ENCODE results near the gene ZBTB43. TPM values are rescaled to one million over a fixed set of nuclear protein-coding genes. Genes with fewer than 3 reads are reported as not detected.
"Not testable (repeated sequence)": the region's sequence is repeated elsewhere in the genome, so short reads cannot be mapped to it uniquely, and the experiment has no call there.

Gene ZBTB43
- total RNA-seq, 2 experiments from 2014 or later = 4.1 to 6.4 TPM

- no peak overlapping the region for H3K27ac ChIP-seq (ENCODE audit: low read depth, low read length, poor library complexity, severe bottlenecking)
- H4K20me1 ChIP-seq (ENCODE audit: insufficient read depth, low read length) = no peaks in the 10 kb centered on the region
- H3K4me2 ChIP-seq (ENCODE audit: low read length) = no peak overlapping the region
- ChIA-PET CTCF (ENCODE audit: unreplicated experiment) (no interaction called here), POLR2A (interaction anchor here (0.6 kb wide), 2 partner anchors 178 to 573 kb away, joined by 3 read pairs; no protein-coding TSS in a partner anchor)
- H3K36me3 ChIP-seq (ENCODE audit: insufficient read depth, low read length) = peaks cover 43% of the 10 kb centered on the region
- H3K9me2 ChIP-seq (ENCODE audit: insufficient read depth, low read length) = no peaks in the 10 kb centered on the region
- no peak overlapping the region for H3K4me3 ChIP-seq (ENCODE audit: low read depth, low read length, poor library complexity, severe bottlenecking)
- H2AFZ ChIP-seq (ENCODE audit: low read length) = no peak overlapping the region
- peaks cover 23% of the 10 kb centered on the region for H3K4me1 ChIP-seq (ENCODE audit: insufficient read depth, low read length, poor library complexity, severe bottlenecking)
- TF ChIP-seq CTCF (conservative IDR thresholded peaks at IDR 0.05; ENCODE audit: low read length) (no peak), EZH2phosphoT487 (IDR thresholded peaks at IDR 0.05; ENCODE audit: borderline replicate concordance, low read depth, low read length) (no peak)
- intact Hi-C loops (cut with micrococcal nuclease; ENCODE audit: unreplicated experiment) = loop anchor here (5.0 to 10.0 kb wide), 2 partner anchors 53 to 106 kb away; partner anchors contain the start of genes RALGPS1 and ZBTB34
- BruUV-seq (replicated peaks) = no TSS peak
- H3K9me3 ChIP-seq (ENCODE audit: low read length) = peaks cover 3% of the 10 kb centered on the region
- peaks cover 35% of the 10 kb centered on the region; the same call in 1 of the 2 replicates for H3K79me2 ChIP-seq (ENCODE audit: insufficient read depth, low read depth, low read length)
- no peak for DNase-seq (ENCODE audit: low spot score)
These were observed 4.2 kb downstream of the ZBTB43 start for GRCh38 chr9:126809068-126809467.

GRCh38 chr9:126810221-126810620 lies 5.4 kb downstream of the ZBTB43 start:
- H3K27ac ChIP-seq (ENCODE audit: low read depth, low read length, poor library complexity, severe bottlenecking); BruUV-seq (replicated peaks); CTCF ChIA-PET (ENCODE audit: unreplicated experiment); H3K9me3 ChIP-seq (ENCODE audit: low read length); intact Hi-C loops (cut with micrococcal nuclease; ENCODE audit: unreplicated experiment); POLR2A ChIA-PET; H3K4me2 ChIP-seq (ENCODE audit: low read length); H3K4me3 ChIP-seq (ENCODE audit: low read depth, low read length, poor library complexity, severe bottlenecking); H2AFZ ChIP-seq (ENCODE audit: low read length); H3K9me2 ChIP-seq (ENCODE audit: insufficient read depth, low read length); H4K20me1 ChIP-seq (ENCODE audit: insufficient read depth, low read length); DNase-seq (ENCODE audit: low spot score): not testable (repeated sequence)
- peaks cover 35% of the 10 kb centered on the region; the same call in 1 of the 2 replicates for H3K79me2 ChIP-seq (ENCODE audit: insufficient read depth, low read depth, low read length)
- H3K4me1 ChIP-seq (ENCODE audit: insufficient read depth, low read length, poor library complexity, severe bottlenecking) = peaks cover 18% of the 10 kb centered on the region
- peaks cover 52% of the 10 kb centered on the region for H3K36me3 ChIP-seq (ENCODE audit: insufficient read depth, low read length)

GRCh38 chr9:126813072-126813471 lies 8.2 kb downstream of the ZBTB43 start:
- Histone ChIP-seq H3K4me1 (ENCODE audit: insufficient read depth, low read length, poor library complexity, severe bottlenecking) (no peaks in the 10 kb centered on the region), H3K36me3 (ENCODE audit: insufficient read depth, low read length) (peaks cover 72% of the 10 kb centered on the region), H3K4me2 (ENCODE audit: low read length) (no peak overlapping the region), H3K9me3 (ENCODE audit: low read length) (peaks cover 18% of the 10 kb centered on the region), H3K79me2 (ENCODE audit: insufficient read depth, low read depth, low read length) (peaks cover 9% of the 10 kb centered on the region; the same call in 1 of the 2 replicates), H3K27ac (ENCODE audit: low read depth, low read length, poor library complexity, severe bottlenecking) (no peak overlapping the region), H4K20me1 (ENCODE audit: insufficient read depth, low read length) (no peaks in the 10 kb centered on the region), H3K4me3 (ENCODE audit: low read depth, low read length, poor library complexity, severe bottlenecking) (no peak overlapping the region), H3K9me2 (ENCODE audit: insufficient read depth, low read length) (no peaks in the 10 kb centered on the region), H2AFZ (ENCODE audit: low read length) (no peak overlapping the region)
- DNase-seq (ENCODE audit: low spot score) = no peak
- CTCF ChIA-PET (ENCODE audit: unreplicated experiment) = no interaction called here
- POLR2A ChIA-PET = interaction anchor here (0.7 kb wide), 1 partner anchor 1413 kb away, joined by 3 read pairs; no protein-coding TSS in a partner anchor
- intact Hi-C loops (cut with micrococcal nuclease; ENCODE audit: unreplicated experiment) = no loop called here
- TF ChIP-seq EZH2phosphoT487 (IDR thresholded peaks at IDR 0.05; ENCODE audit: borderline replicate concordance, low read depth, low read length) = no peak
- no peak for TF ChIP-seq CTCF (conservative IDR thresholded peaks at IDR 0.05; ENCODE audit: low read length)
- BruUV-seq (replicated peaks) = no TSS peak

Measured in OCI-LY7 (cell line).